ENCODE results near the gene MCF2L.

- TF ChIP-seq POLR2A (IDR thresholded peaks at IDR 0.05), result no peak
- no peak for TF ChIP-seq CTCF (IDR thresholded peaks at IDR 0.05)
These were observed 93.7 kb downstream of the MCF2L start for GRCh38 chr13:113062691-113063090.
